ENCODE results near the gene HEMK1.
A peak's percentile ranks its signal among the peaks of the same experiment; 100 is the strongest.

The HEMK1 gene

DNA sequence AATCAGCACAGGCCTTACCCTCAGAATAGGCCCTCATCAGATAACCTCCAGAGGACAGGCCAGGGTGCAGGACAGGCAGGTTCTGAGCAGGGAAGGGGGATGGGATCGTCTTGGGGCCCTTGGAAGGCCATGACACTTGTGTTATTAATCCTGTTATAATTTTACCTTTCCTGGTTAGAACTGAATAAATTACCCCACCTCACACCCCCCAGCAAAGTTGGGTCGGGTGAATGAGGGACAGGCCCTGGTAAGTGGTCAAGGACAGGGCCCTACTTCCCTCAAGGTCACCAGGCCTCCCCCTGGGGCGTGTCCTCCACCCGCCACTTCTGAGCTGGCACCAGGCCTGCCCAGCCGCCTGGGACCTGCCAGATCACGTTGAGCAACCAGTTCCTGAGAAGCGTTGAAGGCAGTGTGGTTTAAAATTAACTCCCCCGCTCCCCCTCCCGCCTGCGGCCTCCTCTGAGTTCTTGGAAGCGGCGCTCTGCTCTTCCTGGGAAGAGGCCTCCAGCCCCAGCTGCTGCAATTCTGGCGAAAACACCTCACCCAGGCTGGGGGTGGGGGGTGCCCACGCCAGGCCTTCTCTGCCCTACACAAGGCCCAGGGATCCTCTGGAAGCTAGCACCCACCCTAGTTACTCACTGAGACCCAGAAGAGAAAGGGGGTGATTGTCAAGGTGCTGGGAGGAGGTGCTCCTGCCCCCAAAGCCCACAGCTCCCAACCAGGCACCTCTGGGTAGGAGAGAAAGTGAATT is 31.7 kb downstream of the HEMK1 start:
- peak; percentile 59 to 89 for DNase-seq (ENCODE audit: low read depth in 2 of 2)

DNA sequence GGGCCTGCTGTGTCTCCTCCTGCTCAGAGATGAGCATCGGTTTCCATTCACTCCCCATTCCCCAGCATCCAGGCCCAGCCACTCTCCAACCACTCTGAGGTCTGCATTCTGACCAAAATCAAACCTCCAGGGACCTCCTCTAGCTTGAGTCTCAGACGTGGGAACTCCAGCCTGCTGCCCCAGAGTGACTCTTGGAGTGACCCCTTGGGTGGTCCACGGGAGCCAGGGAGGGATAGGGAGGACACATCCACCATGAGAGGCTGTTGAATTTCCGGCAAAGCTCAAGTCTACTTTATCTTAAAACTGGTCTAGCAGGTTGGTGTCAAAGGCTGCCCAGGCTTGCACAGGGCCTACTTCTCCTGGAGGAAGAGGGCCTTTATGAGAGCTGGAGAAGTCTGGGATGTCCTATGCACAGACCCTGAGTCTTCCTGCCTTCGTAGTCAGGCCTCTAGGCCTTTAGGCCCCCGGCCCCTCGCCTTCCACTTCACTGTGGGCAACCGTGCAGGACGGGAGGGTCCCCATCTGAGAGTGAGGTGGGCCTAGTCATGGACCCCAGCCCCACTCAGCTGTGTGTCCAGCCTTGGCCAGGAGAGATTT is 33.4 kb downstream of the HEMK1 start:
- no peak for DNase-seq (ENCODE audit: low read depth in 2 of 2)

DNA sequence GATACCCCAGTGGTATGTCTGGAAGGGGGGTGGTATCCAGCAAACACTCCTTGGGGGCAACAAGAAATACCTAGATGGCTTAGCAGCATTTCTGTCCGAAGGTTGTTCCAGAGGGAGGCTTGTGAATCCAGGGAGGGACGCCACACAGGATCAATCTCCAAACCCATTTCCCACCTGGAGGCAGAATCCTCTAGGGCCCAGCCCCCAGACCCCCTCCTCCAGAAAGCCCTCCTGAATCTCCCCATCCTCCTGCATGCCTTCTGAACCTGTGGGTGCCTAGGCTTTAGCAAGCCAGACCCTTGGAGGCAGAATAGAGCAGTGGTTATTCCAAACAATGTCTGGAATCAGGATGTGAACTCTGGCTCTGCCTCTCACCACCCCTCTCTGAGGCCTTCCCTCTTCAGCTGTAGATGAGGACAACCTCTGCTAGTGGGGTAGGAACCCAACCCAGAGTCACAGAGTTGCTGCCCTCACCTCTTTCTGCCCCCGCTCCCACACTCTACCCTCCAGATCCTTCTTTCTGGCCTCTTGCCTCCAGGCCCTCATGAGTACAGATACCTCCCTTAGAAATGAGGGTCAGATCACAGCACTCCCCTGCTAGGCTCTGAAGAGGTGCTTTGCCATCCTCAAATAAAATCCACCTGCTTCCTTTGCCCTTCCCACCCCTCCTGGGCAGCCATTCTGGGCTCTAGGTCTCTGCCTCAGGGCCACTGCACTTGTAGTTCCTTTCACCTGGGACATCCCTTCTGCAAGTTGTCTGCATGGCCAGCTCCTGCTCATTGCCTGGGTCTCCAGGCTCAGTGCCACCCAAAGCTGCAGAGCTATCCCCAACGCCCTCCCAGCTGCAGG is 34.2 kb downstream of the HEMK1 start:
- DNase-seq (ENCODE audit: low read depth in 2 of 2): no peak

- no peak for DNase-seq (ENCODE audit: low read depth in 2 of 2)
These were observed 34.8 kb downstream of the HEMK1 start for GRCh38 chr3:50604110-50604621.

DNA sequence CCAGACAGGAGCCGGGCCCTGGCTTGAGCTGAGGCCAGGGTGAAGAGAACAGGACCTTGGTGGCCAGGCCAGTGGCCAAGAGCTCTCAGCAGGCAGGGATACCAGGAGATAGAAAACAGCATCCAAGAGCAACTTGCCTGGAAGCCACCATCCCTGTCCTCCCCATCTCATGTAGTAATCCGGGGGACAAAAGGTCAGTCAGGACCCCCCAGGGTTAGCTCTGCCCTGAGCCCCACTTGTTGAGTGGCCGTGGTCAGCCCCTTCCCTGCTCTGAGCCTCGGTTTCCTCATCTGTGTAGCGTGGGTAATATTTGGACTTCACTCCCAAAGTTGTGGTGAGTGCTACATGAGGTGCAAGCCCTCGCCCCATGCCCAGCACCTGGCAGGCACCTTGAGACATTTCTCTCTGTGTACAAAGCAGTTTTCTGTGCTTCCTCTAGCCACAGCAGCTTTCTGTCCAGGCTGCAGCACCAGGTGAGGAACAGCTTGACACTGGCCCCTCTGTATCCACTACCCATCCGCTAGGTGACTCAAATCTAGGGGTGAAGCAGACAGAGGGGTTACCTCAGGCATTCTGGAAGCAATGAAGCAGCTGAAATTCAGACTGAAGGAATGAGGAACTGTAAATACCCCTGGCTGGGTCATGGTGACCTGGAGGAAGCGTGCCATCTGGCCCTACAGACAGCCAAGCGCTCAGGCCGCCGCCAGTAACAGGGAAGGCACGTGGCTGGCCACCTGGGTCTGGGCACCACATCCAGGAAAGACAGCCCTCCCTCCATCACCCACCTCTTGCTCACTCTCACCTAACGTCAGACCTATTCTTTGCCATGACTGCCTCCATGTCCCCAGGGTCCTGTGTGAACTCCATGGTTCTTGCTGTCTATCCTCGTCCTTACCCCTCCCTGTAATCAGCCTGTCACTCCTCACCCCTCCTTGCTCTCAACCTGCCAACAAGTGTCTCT is 35.6 kb downstream of the HEMK1 start:
- no peak for DNase-seq (ENCODE audit: low read depth in 2 of 2)

GRCh38 chr3:50605901-50606326 is 36.6 kb downstream of the HEMK1 start:
- no peak for DNase-seq (ENCODE audit: low read depth in 2 of 2)

DNA sequence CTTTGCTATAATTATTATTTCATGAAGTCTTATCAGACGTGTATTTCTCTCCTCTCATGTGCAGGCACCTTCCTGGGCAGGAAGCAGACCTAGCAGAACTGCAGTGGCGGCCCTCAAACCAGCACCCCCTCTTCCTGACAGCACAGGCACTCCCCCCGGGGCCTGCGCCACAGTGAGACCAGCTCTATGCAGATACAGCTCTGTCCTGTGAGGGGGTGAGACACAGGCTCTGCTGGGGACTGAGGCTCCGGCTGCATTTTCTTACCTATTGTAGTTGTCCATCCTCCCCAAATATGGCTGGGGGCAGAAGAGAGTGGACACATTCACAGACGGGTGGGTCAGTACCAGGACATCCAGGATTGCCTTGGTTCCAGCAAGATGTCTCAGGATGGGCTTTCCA is 37.3 kb downstream of the HEMK1 start:
- DNase-seq (ENCODE audit: low read depth in 2 of 2): no peak

DNA sequence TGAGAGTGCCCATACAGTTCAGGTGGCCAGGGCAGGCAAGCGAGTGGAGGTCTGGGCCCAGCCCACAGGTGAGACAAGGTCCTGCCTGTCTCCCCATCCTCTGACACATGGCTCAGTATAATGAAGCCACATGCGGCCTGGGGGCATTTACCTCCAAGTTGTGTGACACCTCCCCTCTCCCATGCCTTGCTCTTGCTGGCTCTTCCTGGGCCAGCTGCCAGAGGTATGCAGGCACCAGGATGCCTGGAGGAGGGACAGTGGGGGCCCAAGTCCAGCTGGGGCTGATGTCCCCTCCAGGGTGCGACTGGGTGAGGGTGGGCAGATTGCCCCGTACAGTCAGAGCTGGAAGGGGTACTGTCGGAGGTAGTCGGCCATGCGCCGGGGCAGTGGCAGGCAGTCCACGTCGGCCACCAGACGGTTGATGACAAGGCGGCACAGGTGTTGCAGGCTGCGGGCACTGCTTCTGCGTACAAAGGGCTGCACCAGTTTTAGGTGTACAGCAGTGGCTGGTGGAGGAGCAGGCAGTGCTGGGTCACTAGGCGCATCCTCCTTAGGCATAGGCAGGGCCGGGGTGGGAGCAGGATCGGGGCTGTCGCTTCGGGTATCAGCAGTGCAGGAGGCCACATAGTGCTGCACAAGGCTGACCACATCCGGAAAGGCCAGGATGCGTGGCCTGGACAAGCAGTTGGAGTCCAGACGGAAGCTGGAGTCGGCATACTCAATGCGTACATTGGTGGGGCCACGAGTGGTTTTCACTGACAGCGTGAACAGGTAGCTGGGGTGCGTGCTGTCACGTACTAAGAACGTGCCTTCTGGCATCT is 38.2 kb downstream of the HEMK1 start:
- DNase-seq (ENCODE audit: low read depth in 2 of 2): no peak

GRCh38 chr3:50608278-50608677 is 39.0 kb downstream of the HEMK1 start:
- no peak for DNase-seq (ENCODE audit: low read depth in 2 of 2)

- DNase-seq (ENCODE audit: low read depth in 2 of 2): no peak
These were observed 39.9 kb downstream of the HEMK1 start for GRCh38 chr3:50609071-50609762.

DNA sequence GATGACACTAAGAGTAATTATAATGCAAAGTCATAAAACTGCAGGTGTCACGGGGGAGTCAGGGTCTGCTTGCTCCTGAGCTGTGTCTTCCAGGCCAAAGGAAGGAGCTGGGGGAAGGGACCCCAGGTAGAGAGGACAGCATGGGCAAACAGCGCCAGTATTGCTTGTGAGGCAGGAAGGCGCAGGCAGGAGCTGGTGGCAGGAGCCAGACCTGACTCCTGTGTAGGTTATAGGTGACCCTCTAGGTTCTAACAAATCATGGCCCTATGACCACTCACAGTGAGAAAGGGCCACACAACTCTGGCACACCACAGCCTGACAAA is 40.4 kb downstream of the HEMK1 start:
- no peak for DNase-seq (ENCODE audit: low read depth in 2 of 2)

DNA sequence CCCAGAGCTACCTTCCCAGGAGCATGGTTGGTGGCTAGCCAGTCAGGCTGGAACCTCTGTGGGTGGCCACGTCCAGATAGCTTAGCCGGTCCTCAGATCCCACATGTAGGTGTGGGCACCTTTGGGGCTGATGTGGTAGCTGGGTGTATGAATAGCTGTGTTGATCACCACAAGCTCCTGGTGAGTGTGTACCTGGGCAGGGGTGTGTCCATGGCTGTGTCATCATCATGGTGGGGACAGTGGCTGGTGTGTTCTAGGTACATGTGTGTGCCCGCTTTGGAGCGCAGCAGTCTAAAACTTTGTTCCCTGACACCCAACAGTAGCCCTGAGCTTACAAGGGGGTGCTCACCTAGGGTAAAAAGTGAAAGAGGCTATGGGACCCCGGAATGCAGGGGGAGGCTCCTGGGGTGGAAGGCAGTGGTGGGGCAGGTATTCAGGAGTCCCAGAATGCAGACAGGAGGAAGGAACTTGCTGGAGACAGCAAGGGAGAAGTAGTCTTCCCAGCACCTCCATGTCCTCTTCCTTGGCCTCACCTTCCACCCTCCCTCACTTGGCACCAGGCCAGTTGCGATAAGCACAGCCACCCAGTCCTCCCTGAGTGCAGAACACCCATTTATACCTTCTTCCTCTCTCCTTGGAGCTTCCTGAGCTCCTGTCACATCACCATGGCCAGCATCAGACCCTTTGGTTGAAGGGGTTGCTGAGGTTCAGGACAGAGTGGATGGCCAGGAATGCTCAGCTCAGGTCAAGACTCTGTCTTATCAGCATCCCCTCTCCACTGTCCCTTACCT is 41.1 kb downstream of the HEMK1 start:
- DNase-seq (ENCODE audit: low read depth in 2 of 2): no peak

- DNase-seq (ENCODE audit: low read depth in 2 of 2): no peak
These were observed 41.7 kb downstream of the HEMK1 start for GRCh38 chr3:50610992-50611463.

GRCh38 chr3:50611464-50612233 is 42.3 kb downstream of the HEMK1 start, which contains the start of gene CISH:
Gene CISH (minus strand): TSS chr3:50611774. CDS start chr3:50611650, 124 bp downstream.
- DNase-seq (ENCODE audit: low read depth in 2 of 2): peak; percentile 85 to 96

GRCh38 chr3:50612234-50612882 is 43.0 kb downstream of the HEMK1 start:
- no peak for DNase-seq (ENCODE audit: low read depth in 2 of 2)

DNA sequence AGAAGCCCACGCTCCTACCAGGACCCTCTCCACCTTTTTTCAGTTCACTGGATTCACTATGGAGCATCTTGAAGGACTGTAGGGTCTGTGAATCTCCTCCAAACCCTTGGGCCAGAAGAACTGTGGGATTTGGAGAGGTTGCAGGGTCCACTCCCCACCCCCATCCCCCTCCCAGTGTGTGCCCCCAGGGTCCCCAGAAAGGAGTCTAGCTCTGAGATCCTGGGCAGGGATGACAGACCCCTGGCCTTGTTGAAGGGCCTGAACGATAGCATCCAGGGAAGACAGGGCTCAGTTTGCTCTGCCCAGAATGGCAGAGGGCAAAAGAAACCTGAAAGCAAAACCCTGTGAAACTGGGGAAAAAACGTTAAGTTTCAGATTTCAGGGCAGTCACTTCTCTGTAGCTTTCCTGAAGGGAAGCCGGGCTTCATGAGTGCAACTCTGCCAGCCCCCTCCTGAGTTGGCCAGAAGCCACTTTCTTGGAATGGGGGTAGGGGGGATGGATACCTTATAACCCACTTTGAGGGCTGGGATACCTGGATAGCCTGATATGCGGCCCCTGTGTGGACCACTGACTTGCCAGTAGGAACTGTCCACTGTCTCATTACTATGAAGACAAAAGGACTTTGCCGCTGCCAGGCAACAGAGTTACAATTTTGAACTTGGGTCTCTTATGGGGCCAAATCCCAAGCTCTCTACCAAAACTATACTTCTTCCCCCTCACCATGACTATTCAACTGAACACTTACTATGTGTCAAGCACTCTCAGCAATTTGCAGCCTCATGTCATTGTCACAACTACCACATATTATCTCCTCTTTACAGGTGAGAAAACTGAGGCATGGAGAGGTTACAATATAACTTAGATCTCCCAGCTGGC is 43.9 kb downstream of the HEMK1 start:
- DNase-seq (ENCODE audit: low read depth in 2 of 2): no peak

DNA sequence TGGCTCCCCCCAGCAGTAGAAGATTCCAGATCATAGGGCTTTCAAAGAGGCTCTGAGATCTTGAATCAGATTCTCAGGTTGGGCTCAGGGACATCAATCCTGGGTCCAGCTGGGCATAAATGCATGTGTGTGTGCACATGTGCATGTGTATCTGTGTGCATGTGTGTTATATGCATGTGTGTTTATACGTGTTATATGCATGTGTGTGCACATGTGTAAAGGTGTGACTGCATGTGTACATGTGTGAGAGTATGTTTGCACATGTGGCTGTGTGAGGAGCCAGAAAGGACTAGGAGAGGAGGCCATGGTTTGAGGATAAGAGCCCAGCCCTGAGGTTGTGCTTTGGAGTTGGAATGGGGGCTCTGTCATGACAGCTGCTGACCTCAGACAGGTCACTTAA is 45.9 kb downstream of the HEMK1 start:
- DNase-seq (ENCODE audit: low read depth in 2 of 2): no peak
